Astrocyte (in vitro differentiated cells and primary cell): ENCODE measurements around the gene RTKN.

Source experiments
- EZH2 ChIP-seq: IDR thresholded peaks from 2 replicates; pipeline ENCODE4 v1.6.1; 2012; ENCODE audit warnings: mild to moderate bottlenecking, low read length, inconsistent platforms; ENCODE audit not compliant: insufficient read depth
- TF ChIP-seq, protein P1 (sequence below): IDR thresholded peaks from 2 replicates; pipeline ENCODE4 v1.5.1; 2011; ENCODE audit warnings: low read depth, mild to moderate bottlenecking, inconsistent platforms, low read length, moderate library complexity; ENCODE audit not compliant: insufficient read depth

DNA sequence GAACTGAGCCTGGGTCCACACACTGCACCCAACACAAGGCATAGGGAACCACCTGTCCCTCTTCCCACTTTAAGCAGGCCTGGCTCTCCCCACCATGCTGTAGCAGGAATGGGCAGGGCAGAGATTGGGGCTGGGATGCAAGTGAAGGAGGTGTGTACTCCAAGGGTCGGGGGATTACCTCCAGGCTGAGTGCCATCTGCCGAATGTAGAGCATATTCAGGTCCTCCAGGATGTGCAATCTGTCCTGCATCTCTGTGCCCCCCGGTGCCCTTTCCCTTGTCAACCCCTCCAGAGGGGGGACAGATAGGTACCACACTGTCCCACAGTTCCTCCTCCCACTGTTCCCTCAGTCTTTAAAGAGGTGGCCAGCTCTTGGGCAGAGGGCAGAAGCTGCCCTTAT lies 2.4 kb downstream of the RTKN start:
- TF ChIP-seq, protein P1, sequence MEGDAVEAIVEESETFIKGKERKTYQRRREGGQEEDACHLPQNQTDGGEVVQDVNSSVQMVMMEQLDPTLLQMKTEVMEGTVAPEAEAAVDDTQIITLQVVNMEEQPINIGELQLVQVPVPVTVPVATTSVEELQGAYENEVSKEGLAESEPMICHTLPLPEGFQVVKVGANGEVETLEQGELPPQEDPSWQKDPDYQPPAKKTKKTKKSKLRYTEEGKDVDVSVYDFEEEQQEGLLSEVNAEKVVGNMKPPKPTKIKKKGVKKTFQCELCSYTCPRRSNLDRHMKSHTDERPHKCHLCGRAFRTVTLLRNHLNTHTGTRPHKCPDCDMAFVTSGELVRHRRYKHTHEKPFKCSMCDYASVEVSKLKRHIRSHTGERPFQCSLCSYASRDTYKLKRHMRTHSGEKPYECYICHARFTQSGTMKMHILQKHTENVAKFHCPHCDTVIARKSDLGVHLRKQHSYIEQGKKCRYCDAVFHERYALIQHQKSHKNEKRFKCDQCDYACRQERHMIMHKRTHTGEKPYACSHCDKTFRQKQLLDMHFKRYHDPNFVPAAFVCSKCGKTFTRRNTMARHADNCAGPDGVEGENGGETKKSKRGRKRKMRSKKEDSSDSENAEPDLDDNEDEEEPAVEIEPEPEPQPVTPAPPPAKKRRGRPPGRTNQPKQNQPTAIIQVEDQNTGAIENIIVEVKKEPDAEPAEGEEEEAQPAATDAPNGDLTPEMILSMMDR, result no peak
- no peak for TF ChIP-seq EZH2
